Measurements from ENCODE around the gene CRAMP1.

- no peak for TF ChIP-seq CTCF (IDR thresholded peaks at IDR 0.05)
- no peak for TF ChIP-seq POLR2AphosphoS5 (IDR thresholded peaks at IDR 0.05)
- no peak for TF ChIP-seq POLR2A (IDR thresholded peaks at IDR 0.05)
- no peak for TF ChIP-seq EP300 (IDR thresholded peaks at IDR 0.05)
These were observed 103.1 kb downstream of the CRAMP1 start for GRCh38 chr16:1715220-1715619.

All from gastroesophageal sphincter (tissue), 3 donors.